Neural crest cell (in vitro differentiated cells): ENCODE results near the gene ZSCAN2. TPM values are rescaled to one million over a fixed set of nuclear protein-coding genes. Genes with fewer than 3 reads are reported as not detected.
"Not testable (repeated sequence)": the region's sequence is repeated elsewhere in the genome, so short reads cannot be mapped to it uniquely, and the experiment has no call there.

Source experiments
- DNase-seq: peaks from one replicate; pipeline ENCODE4 v3.0.0; 2021; ENCODE audit warnings: low read depth, mixed read lengths, low spot score
- H3K27ac Mint-ChIP-seq: one replicate; pipeline ENCODE4 v1.8.0; 2021; ENCODE audit warnings: mild to moderate bottlenecking, mixed read lengths; ENCODE audit not compliant: unreplicated experiment
- H3K27me3 Mint-ChIP-seq: 2 replicates; pipeline ENCODE4 v1.8.0; 2021; ENCODE audit warnings: low read depth, mild to moderate bottlenecking, mixed read lengths
- H3K36me3 Mint-ChIP-seq: 2 replicates; pipeline ENCODE4 v1.8.0; 2021; ENCODE audit warnings: low read depth, mild to moderate bottlenecking, mixed read lengths
- H3K4me1 Mint-ChIP-seq: 2 replicates; pipeline ENCODE4 v1.8.0; 2021; ENCODE audit warnings: mixed read lengths
- H3K4me3 Mint-ChIP-seq: one replicate; pipeline ENCODE4 v1.8.0; 2021; ENCODE audit warnings: mild to moderate bottlenecking, mixed read lengths
- H3K9me3 Mint-ChIP-seq: 2 replicates; pipeline ENCODE4 v1.8.0; 2021; ENCODE audit warnings: mixed read lengths
- CTCF ChIP-seq: fragments of 200-600 bp; sonication (generic); conservative IDR thresholded peaks from 2 replicates; pipeline ENCODE4 v1.5.0; 2021; ENCODE audit warnings: antibody characterized with exemption, mild to moderate bottlenecking
- long read RNA-seq: library from polyadenylated mRNA; unstranded; transcript quantifications from one replicate; pipeline ENCODE4 v2.0.0, GENCODE V29; 2020
- total RNA-seq: library from RNA; stranded (reverse); gene quantifications from 2 replicates; pipeline ENCODE4 v1.2.1, GENCODE V29; 2021

Gene ZSCAN2
- 21.1 and 21.7 TPM in 2 replicates for total RNA-seq
- long read RNA-seq, partial matches to known transcripts: 0 of 6 reads
- long read RNA-seq, other reads (novel, unspliced or antisense): 3 of 6 reads

GRCh38 chr15:84600687-84601554 lies at the start of gene ZSCAN2:
TSS of gene ZSCAN2 (plus strand) at chr15:84601009. CDS start at chr15:84603928, 2,919 bp downstream.
- H3K27me3 Mint-ChIP-seq: peaks cover 7% of the 10 kb centered on the region
- peaks cover 52% of the 10 kb centered on the region for H3K4me1 Mint-ChIP-seq
- H3K36me3 Mint-ChIP-seq: peaks cover 10% of the 10 kb centered on the region
- H3K4me3 Mint-ChIP-seq: peak within 1 kb of the TSS; percentile 93
- H3K27ac Mint-ChIP-seq: peak within 1 kb of the TSS; percentile 93
- peak; percentile 97 for DNase-seq
- H3K9me3 Mint-ChIP-seq: no peaks in the 10 kb centered on the region
- TF ChIP-seq CTCF: no peak

- not testable (repeated sequence) for H3K27me3 Mint-ChIP-seq, DNase-seq, H3K4me3 Mint-ChIP-seq, H3K36me3 Mint-ChIP-seq, H3K27ac Mint-ChIP-seq, H3K4me1 Mint-ChIP-seq, H3K9me3 Mint-ChIP-seq
Observed at GRCh38 chr15:84551624-84552023, 49.2 kb upstream of the ZSCAN2 start.

GRCh38 chr15:84552896-84553295 lies 47.9 kb upstream of the ZSCAN2 start:
- Mint-ChIP-seq H3K36me3 (no peaks in the 10 kb centered on the region), H3K4me1 (peaks cover 7% of the 10 kb centered on the region), H3K4me3 (no peak overlapping the region), H3K27me3 (no peaks in the 10 kb centered on the region), H3K9me3 (no peaks in the 10 kb centered on the region), H3K27ac (no peak overlapping the region)
- TF ChIP-seq CTCF: no peak
- no peak for DNase-seq

GRCh38 chr15:84556690-84557089 lies 44.1 kb upstream of the ZSCAN2 start:
- DNase-seq, H3K27ac Mint-ChIP-seq, H3K9me3 Mint-ChIP-seq, H3K4me1 Mint-ChIP-seq, H3K27me3 Mint-ChIP-seq, H3K36me3 Mint-ChIP-seq, H3K4me3 Mint-ChIP-seq: not testable (repeated sequence)

- not testable (repeated sequence) for H3K4me1 Mint-ChIP-seq, H3K27ac Mint-ChIP-seq, H3K9me3 Mint-ChIP-seq, H3K36me3 Mint-ChIP-seq, DNase-seq
- Mint-ChIP-seq H3K27me3 (peaks cover 38% of the 10 kb centered on the region), H3K4me3 (peak overlapping the region; percentile 57)
Observed at GRCh38 chr15:84568021-84568420, 32.8 kb upstream of the ZSCAN2 start.

- no peak overlapping the region for H3K27ac Mint-ChIP-seq
- DNase-seq: peak; percentile 16
- peaks cover 2% of the 10 kb centered on the region for H3K36me3 Mint-ChIP-seq
- TF ChIP-seq CTCF: no peak
- H3K27me3 Mint-ChIP-seq: peaks cover 46% of the 10 kb centered on the region
- H3K4me1 Mint-ChIP-seq: peaks cover 9% of the 10 kb centered on the region
- peak overlapping the region; percentile 89 for H3K4me3 Mint-ChIP-seq
- no peaks in the 10 kb centered on the region for H3K9me3 Mint-ChIP-seq
Observed at GRCh38 chr15:84570164-84570735, 30.6 kb upstream of the ZSCAN2 start.

- Mint-ChIP-seq H3K36me3 (no peaks in the 10 kb centered on the region), H3K4me1 (peaks cover 9% of the 10 kb centered on the region), H3K27ac (no peak overlapping the region), H3K27me3 (peaks cover 49% of the 10 kb centered on the region), H3K9me3 (no peaks in the 10 kb centered on the region), H3K4me3 (peak overlapping the region; percentile 21)
- TF ChIP-seq CTCF: no peak
- DNase-seq: no peak
Observed at GRCh38 chr15:84572231-84572630, 28.6 kb upstream of the ZSCAN2 start.
